Measurements from ENCODE around the gene CSMD2. TPM values are rescaled to one million over a fixed set of nuclear protein-coding genes. Genes with fewer than 3 reads are reported as not detected.

CSMD2 gene
- total RNA-seq, 4 donors from 2014 or later, result 0.09 to 0.20 TPM; not detected in 2

DNA sequence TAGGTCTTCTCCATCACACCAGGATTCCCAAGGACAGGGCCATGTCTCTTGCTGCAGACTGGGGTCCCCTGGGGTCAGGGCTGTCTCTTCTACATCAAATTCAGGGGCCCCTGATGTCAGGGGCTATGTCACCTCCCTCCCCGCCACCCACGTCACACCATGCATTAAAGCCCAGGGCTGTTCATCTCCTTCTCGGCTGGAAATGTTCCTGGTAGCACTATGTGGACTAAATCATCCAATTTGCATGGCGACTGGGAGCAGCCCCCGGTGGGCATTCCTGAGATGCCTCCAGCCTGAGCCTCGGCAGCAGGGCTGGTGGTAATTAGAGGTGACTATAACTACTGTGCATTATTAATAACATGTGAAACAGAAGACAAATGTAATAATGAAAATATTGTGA, 452.8 kb downstream of the CSMD2 start:
- no peaks in the 10 kb centered on the region for H3K27me3 ChIP-seq
- H3K4me3 ChIP-seq, result no peak overlapping the region
- intact Hi-C loops (cut with DNase I; ENCODE audit: low total_unique reads) (no loop called here), in situ Hi-C loops (cut with MboI; ENCODE audit: low sequenced_read_pairs in 4 of 4) (no loop called here)
- no peak for DNase-seq
- no peaks in the 10 kb centered on the region for H3K36me3 ChIP-seq
- TF ChIP-seq POLR2A (IDR thresholded peaks at IDR 0.05), result no peak
- TF ChIP-seq, protein P1, sequence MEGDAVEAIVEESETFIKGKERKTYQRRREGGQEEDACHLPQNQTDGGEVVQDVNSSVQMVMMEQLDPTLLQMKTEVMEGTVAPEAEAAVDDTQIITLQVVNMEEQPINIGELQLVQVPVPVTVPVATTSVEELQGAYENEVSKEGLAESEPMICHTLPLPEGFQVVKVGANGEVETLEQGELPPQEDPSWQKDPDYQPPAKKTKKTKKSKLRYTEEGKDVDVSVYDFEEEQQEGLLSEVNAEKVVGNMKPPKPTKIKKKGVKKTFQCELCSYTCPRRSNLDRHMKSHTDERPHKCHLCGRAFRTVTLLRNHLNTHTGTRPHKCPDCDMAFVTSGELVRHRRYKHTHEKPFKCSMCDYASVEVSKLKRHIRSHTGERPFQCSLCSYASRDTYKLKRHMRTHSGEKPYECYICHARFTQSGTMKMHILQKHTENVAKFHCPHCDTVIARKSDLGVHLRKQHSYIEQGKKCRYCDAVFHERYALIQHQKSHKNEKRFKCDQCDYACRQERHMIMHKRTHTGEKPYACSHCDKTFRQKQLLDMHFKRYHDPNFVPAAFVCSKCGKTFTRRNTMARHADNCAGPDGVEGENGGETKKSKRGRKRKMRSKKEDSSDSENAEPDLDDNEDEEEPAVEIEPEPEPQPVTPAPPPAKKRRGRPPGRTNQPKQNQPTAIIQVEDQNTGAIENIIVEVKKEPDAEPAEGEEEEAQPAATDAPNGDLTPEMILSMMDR (IDR thresholded peaks at IDR 0.05 in 4 of 5, conservative IDR thresholded peaks at IDR 0.05 in 1 of 5), result no peak
- no peaks in the 10 kb centered on the region for H3K4me1 ChIP-seq
- H3K9me3 ChIP-seq, result no peaks in the 10 kb centered on the region
- H3K27ac ChIP-seq, result no peak overlapping the region
- ATAC-seq, result no peak

DNA sequence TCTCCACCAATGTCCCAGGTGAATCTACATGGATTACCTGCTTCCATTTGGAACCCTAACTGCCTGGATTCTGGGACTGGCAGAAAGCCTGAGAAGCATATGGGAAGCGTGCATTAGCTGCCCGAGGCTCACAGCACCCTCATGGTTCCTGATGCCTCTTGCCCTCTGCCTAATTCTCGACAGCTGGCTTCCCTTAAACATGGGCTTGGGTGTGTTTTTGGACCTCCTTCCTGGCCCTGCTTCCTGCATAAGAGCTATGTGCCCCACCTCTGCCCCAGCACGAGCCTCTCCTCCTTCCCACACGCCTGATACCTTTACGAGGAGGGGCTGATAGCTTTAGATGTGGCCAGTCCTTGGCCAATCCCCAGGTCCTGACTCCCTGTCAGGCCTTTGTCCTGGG, 453.5 kb downstream of the CSMD2 start:
- intact Hi-C loops (cut with DNase I; ENCODE audit: low total_unique reads) (no loop called here), in situ Hi-C loops (cut with MboI; ENCODE audit: low sequenced_read_pairs in 4 of 4) (no loop called here)
- no peak overlapping the region for H3K27ac ChIP-seq
- H3K4me1 ChIP-seq, result no peaks in the 10 kb centered on the region
- ATAC-seq (no peak), DNase-seq (no peak)
- TF ChIP-seq, protein P1 (IDR thresholded peaks at IDR 0.05 in 4 of 5, conservative IDR thresholded peaks at IDR 0.05 in 1 of 5), result no peak
- TF ChIP-seq POLR2A (IDR thresholded peaks at IDR 0.05), result no peak
- peaks cover 0 to 1% (median 0%) of the 10 kb centered on the region in 3 donors for H3K27me3 ChIP-seq
- no peaks in the 10 kb centered on the region for H3K36me3 ChIP-seq
- H3K4me3 ChIP-seq, result no peak overlapping the region
- no peaks in the 10 kb centered on the region for H3K9me3 ChIP-seq

DNA sequence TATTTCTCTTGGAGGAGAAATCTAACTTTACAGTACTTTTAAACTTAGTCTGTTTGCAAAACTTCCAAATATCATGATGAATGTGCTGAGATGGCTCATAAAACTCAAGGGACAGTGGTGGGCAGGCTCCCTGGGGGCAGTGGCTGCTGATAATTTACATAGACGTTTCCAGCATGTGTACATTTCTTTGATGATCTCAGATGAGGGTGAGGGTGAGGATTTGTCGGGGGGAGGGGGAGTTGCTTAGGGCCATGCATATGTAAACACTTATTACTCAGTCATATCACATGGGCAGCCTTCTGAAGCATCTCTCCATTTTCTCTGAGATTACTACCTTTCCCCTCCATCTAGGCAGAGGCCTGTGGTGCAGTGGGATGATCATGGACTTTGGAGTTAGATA, 454.1 kb downstream of the CSMD2 start:
- H3K9me3 ChIP-seq, result no peaks in the 10 kb centered on the region
- intact Hi-C loops (cut with DNase I; ENCODE audit: low total_unique reads) (no loop called here), in situ Hi-C loops (cut with MboI; ENCODE audit: low sequenced_read_pairs in 4 of 4) (no loop called here)
- TF ChIP-seq, protein P1 (IDR thresholded peaks at IDR 0.05 in 4 of 5, conservative IDR thresholded peaks at IDR 0.05 in 1 of 5), result no peak
- no peak for TF ChIP-seq POLR2A (IDR thresholded peaks at IDR 0.05)
- H3K27me3 ChIP-seq, result peaks cover 0 to 4% (median 0%) of the 10 kb centered on the region in 3 donors
- H3K36me3 ChIP-seq, result no peaks in the 10 kb centered on the region
- H3K4me3 ChIP-seq, result no peak overlapping the region
- DNase-seq, result no peak
- no peaks in the 10 kb centered on the region for H3K4me1 ChIP-seq
- no peak for ATAC-seq
- H3K27ac ChIP-seq, result no peak overlapping the region

DNA sequence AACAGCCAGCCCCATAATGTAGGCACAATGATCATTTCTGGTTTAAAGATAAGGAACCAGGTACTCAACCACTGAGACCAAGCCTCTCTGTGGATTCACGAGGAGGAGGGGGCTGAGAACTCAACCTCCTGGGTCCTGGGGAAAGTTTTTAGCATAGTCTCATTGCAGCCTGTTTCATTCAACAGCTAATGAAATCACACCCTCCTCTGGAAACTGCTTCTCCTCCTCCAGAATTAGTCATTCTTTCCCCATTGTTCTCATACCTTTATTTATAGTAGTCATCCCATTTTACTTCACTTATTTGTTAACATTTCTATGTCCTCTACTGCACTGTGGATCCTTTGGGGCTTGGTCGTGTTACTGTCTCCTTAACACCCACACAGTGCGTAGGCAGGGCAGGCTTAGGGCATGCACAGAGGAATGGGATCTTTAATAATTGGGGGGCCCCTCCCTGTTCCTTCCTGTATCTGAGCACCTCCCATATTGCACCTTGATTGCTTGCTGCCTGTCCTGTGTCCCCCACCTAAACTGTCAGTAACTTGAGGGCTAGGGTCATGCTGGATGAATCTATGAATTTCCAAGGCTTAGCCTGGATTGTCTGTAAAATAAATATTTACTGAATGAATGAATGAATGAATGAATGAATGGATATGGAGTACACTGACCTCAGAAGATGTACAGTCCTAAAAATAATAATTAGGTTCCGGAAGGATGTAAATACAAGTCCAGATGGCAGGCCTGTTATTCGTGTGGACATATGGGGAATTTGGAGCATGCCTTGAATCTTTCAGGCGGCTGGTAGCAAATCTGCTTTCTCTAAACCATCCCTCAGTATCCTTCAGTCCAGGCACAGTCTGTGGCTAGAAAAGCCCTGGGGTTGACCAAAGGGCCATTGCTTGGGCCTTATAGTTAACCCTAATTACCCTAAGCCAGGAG, 455.0 kb downstream of the CSMD2 start:
- no peak overlapping the region for H3K27ac ChIP-seq
- ATAC-seq (no peak), DNase-seq (no peak)
- in situ Hi-C loops (cut with MboI; ENCODE audit: low sequenced_read_pairs in 4 of 4) (no loop called here), intact Hi-C loops (cut with DNase I; ENCODE audit: low total_unique reads) (no loop called here)
- H3K4me3 ChIP-seq, result no peak overlapping the region
- TF ChIP-seq, protein P1 (IDR thresholded peaks at IDR 0.05 in 4 of 5, conservative IDR thresholded peaks at IDR 0.05 in 1 of 5), result no peak
- TF ChIP-seq POLR2A (IDR thresholded peaks at IDR 0.05), result no peak
- H3K27me3 ChIP-seq, result peaks cover 0 to 4% (median 0%) of the 10 kb centered on the region in 3 donors
- no peaks in the 10 kb centered on the region for H3K9me3 ChIP-seq
- H3K36me3 ChIP-seq, result no peaks in the 10 kb centered on the region
- H3K4me1 ChIP-seq, result no peaks in the 10 kb centered on the region

Data from gastrocnemius medialis (tissue), 4 donors.